ENCODE results near the gene TRPC4AP.

GRCh38 chr20:34996243-34997028, 96.2 kb downstream of the TRPC4AP start:
- TF ChIP-seq CTCF (IDR thresholded peaks at IDR 0.05) (no peak), POLR2A (IDR thresholded peaks at IDR 0.05) (no peak)

All from prostate gland (tissue), 2 donors.